Esophagus squamous epithelium (tissue), 4 donors: ENCODE measurements around the gene POC5.

Experiments used
- POLR2A ChIP-seq, 4 donors: fragments of 450-650 bp; IDR thresholded peaks; one replicate each; pipeline ENCODE4 v1.6.1; 2017; ENCODE audit warnings: antibody characterized with exemption in 4 of 4, mild to moderate bottlenecking in 4 of 4, moderate library complexity in 3 of 4
- TF ChIP-seq, protein P1 (sequence below), 6 experiments: fragments of 450-650 bp in 4 of 6; fragments of 200-600 bp in 2 of 6; sonication (generic) in 2 of 6; IDR thresholded peaks; one replicate each; pipeline ENCODE4 v1.5.1; 2016 to 2019; ENCODE audit warnings: antibody characterized with exemption in 6 of 6, mild to moderate bottlenecking in 4 of 6, moderate library complexity in 4 of 6

DNA sequence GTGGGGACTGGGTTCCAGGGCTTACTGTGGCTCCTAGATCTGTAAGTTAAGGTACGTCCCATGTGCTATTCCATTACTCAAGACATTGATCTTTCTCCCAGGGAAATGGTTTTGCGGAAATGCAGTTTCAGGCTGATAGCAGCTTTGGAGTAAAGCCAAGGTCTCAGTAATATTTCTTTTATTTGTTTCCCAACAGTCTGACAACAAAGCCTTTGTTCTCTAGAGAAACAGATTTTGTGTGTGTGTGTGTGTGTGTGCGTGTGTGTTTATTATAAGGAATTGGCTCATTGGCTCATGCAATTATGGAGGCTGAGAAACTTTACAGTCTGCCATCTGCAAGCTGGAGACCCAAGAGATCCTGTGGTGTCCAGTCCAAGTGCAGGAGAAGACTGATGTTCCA lies 12.1 kb upstream of the POC5 start:
- TF ChIP-seq POLR2A (IDR thresholded peaks at IDR 0.05) = no peak
- TF ChIP-seq, protein P1, sequence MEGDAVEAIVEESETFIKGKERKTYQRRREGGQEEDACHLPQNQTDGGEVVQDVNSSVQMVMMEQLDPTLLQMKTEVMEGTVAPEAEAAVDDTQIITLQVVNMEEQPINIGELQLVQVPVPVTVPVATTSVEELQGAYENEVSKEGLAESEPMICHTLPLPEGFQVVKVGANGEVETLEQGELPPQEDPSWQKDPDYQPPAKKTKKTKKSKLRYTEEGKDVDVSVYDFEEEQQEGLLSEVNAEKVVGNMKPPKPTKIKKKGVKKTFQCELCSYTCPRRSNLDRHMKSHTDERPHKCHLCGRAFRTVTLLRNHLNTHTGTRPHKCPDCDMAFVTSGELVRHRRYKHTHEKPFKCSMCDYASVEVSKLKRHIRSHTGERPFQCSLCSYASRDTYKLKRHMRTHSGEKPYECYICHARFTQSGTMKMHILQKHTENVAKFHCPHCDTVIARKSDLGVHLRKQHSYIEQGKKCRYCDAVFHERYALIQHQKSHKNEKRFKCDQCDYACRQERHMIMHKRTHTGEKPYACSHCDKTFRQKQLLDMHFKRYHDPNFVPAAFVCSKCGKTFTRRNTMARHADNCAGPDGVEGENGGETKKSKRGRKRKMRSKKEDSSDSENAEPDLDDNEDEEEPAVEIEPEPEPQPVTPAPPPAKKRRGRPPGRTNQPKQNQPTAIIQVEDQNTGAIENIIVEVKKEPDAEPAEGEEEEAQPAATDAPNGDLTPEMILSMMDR (IDR thresholded peaks at IDR 0.05) = no peak
